Measurements from ENCODE around the gene PPP1R12C. TPM values are rescaled to one million over a fixed set of nuclear protein-coding genes. Genes with fewer than 3 reads are reported as not detected.

PPP1R12C gene
- total RNA-seq, 4 donors from 2014 or later: 101 to 350 (median 154) TPM

- H3K36me3 ChIP-seq: peaks cover 0 to 29% (median 14%) of the 10 kb centered on the region in 4 donors
- in situ Hi-C loops (cut with MboI; ENCODE audit: low pct_ligation_motif_present in 1 of 4, low pct_unique_long_range_greater_than_20kb in 1 of 4, low sequenced_read_pairs in 3 of 4): no loop called here
- H3K9me3 ChIP-seq: no peaks in the 10 kb centered on the region
- peaks cover 4 to 12% (median 8%) of the 10 kb centered on the region in 4 donors for H3K4me1 ChIP-seq
- 96% methylated on average over 38 of the region's 49 CpGs; no CpG with 5 or more reads in 1 of the 2 donors for WGBS, 2 donors (ENCODE audit: low coverage in 1 of 2)
- intact Hi-C loops (cut with DNase I; ENCODE audit: low total_unique reads): no loop called here
- H3K27me3 ChIP-seq: no peaks in the 10 kb centered on the region
- no peak overlapping the region for H3K4me3 ChIP-seq
- no peak for TF ChIP-seq EP300 (IDR thresholded peaks at IDR 0.05; ENCODE audit: low read depth)
- no peak for TF ChIP-seq POLR2AphosphoS5 (IDR thresholded peaks at IDR 0.05)
- TF ChIP-seq, protein P1, sequence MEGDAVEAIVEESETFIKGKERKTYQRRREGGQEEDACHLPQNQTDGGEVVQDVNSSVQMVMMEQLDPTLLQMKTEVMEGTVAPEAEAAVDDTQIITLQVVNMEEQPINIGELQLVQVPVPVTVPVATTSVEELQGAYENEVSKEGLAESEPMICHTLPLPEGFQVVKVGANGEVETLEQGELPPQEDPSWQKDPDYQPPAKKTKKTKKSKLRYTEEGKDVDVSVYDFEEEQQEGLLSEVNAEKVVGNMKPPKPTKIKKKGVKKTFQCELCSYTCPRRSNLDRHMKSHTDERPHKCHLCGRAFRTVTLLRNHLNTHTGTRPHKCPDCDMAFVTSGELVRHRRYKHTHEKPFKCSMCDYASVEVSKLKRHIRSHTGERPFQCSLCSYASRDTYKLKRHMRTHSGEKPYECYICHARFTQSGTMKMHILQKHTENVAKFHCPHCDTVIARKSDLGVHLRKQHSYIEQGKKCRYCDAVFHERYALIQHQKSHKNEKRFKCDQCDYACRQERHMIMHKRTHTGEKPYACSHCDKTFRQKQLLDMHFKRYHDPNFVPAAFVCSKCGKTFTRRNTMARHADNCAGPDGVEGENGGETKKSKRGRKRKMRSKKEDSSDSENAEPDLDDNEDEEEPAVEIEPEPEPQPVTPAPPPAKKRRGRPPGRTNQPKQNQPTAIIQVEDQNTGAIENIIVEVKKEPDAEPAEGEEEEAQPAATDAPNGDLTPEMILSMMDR (IDR thresholded peaks at IDR 0.05): no peak
- TF ChIP-seq POLR2A (IDR thresholded peaks at IDR 0.05): no peak
- no peak for DNase-seq
- H3K27ac ChIP-seq: no peak overlapping the region
Observed at GRCh38 chr19:55092423-55093318, 24.8 kb downstream of the PPP1R12C start.

- Histone ChIP-seq H3K9me3 (no peaks in the 10 kb centered on the region), H3K27me3 (no peaks in the 10 kb centered on the region), H3K4me3 (no peak overlapping the region), H3K4me1 (peaks cover 10 to 19% (median 15%) of the 10 kb centered on the region in 4 donors), H3K36me3 (peaks cover 0 to 29% (median 14%) of the 10 kb centered on the region in 4 donors), H3K27ac (no peak overlapping the region)
- TF ChIP-seq POLR2A (IDR thresholded peaks at IDR 0.05): no peak
- TF ChIP-seq EP300 (IDR thresholded peaks at IDR 0.05; ENCODE audit: low read depth): no peak
- TF ChIP-seq, protein P1 (IDR thresholded peaks at IDR 0.05): no peak
- no peak for TF ChIP-seq POLR2AphosphoS5 (IDR thresholded peaks at IDR 0.05)
- in situ Hi-C loops (cut with MboI; ENCODE audit: low pct_ligation_motif_present in 1 of 4, low pct_unique_long_range_greater_than_20kb in 1 of 4, low sequenced_read_pairs in 3 of 4) (no loop called here), intact Hi-C loops (cut with DNase I; ENCODE audit: low total_unique reads) (no loop called here)
- WGBS, 2 donors (ENCODE audit: low coverage in 1 of 2): 89 to 90% methylated on average over 2 to 23 of the region's 27 CpGs
- no peak for DNase-seq
Observed at GRCh38 chr19:55091955-55092354, 25.5 kb downstream of the PPP1R12C start.

- Histone ChIP-seq H3K4me1 (peaks cover 10 to 26% (median 21%) of the 10 kb centered on the region in 4 donors), H3K27me3 (peaks cover 6% of the 10 kb centered on the region), H3K9me3 (no peaks in the 10 kb centered on the region), H3K36me3 (peaks cover 0 to 29% (median 14%) of the 10 kb centered on the region in 4 donors), H3K27ac (no peak overlapping the region), H3K4me3 (no peak overlapping the region)
- in situ Hi-C loops (cut with MboI; ENCODE audit: low pct_ligation_motif_present in 1 of 4, low pct_unique_long_range_greater_than_20kb in 1 of 4, low sequenced_read_pairs in 3 of 4) (no loop called here), intact Hi-C loops (cut with DNase I; ENCODE audit: low total_unique reads) (no loop called here)
- no peak for TF ChIP-seq EP300 (IDR thresholded peaks at IDR 0.05; ENCODE audit: low read depth)
- TF ChIP-seq POLR2A (IDR thresholded peaks at IDR 0.05): no peak
- TF ChIP-seq, protein P1 (IDR thresholded peaks at IDR 0.05): no peak
- no peak for TF ChIP-seq POLR2AphosphoS5 (IDR thresholded peaks at IDR 0.05)
- WGBS, 2 donors (ENCODE audit: low coverage in 1 of 2): 89% methylated on average over 31 of the region's 32 CpGs; no CpG with 5 or more reads in 1 of the 2 donors
- no peak for DNase-seq
Observed at GRCh38 chr19:55091126-55091910, 26.1 kb downstream of the PPP1R12C start.

GRCh38 chr19:55090564-55090963 lies 26.9 kb downstream of the PPP1R12C start:
- no peak overlapping the region for H3K4me3 ChIP-seq
- peaks cover 13% of the 10 kb centered on the region for H3K27me3 ChIP-seq
- no peak overlapping the region for H3K27ac ChIP-seq
- H3K9me3 ChIP-seq: no peaks in the 10 kb centered on the region
- 90% methylated on average over 13 of the region's 13 CpGs; no CpG with 5 or more reads in 1 of the 2 donors for WGBS, 2 donors (ENCODE audit: low coverage in 1 of 2)
- in situ Hi-C loops (cut with MboI; ENCODE audit: low pct_ligation_motif_present in 1 of 4, low pct_unique_long_range_greater_than_20kb in 1 of 4, low sequenced_read_pairs in 3 of 4): no loop called here
- peaks cover 0 to 29% (median 14%) of the 10 kb centered on the region in 4 donors for H3K36me3 ChIP-seq
- DNase-seq: no peak
- TF ChIP-seq POLR2A (IDR thresholded peaks at IDR 0.05) (no peak), POLR2AphosphoS5 (IDR thresholded peaks at IDR 0.05) (no peak), EP300 (IDR thresholded peaks at IDR 0.05; ENCODE audit: low read depth) (no peak)
- TF ChIP-seq, protein P1 (IDR thresholded peaks at IDR 0.05): no peak
- intact Hi-C loops (cut with DNase I; ENCODE audit: low total_unique reads): no loop called here
- peaks cover 10 to 28% (median 24%) of the 10 kb centered on the region in 4 donors for H3K4me1 ChIP-seq

Measured in transverse colon (tissue), 4 donors.